HT1080 (cell line): ENCODE data around the gene E2F8. TPM values are rescaled to one million over a fixed set of nuclear protein-coding genes. Genes with fewer than 3 reads are reported as not detected.
A peak's percentile ranks its signal among the peaks of the same experiment; 100 is the strongest.

Source experiments
- DNase-seq: peaks from one replicate; pipeline ENCODE4 v3.0.0-alpha.2; 2015; ENCODE audit warnings: low read depth
- total RNA-seq: library from RNA; depleted of rRNA; stranded (reverse); fragments of >200 nt; shearing (Covaris generic); gene quantifications from 2 replicates; pipeline ENCODE4 v1.2.3, GENCODE V29; 2014

Gene E2F8
- total RNA-seq, 1 experiment from 2014 or later, result 5.2 TPM

GRCh38 chr11:19252394-19253152, 11.8 kb upstream of the E2F8 start:
- no peak for DNase-seq

- no peak for DNase-seq
Measured at GRCh38 chr11:19251577-19251976, 10.8 kb upstream of the E2F8 start.

- DNase-seq, result no peak
Measured at GRCh38 chr11:19246816-19247215, 6.1 kb upstream of the E2F8 start.

- no peak for DNase-seq
Measured at GRCh38 chr11:19245351-19245750, 4.6 kb upstream of the E2F8 start.

- peak; percentile 60 for DNase-seq
Measured at GRCh38 chr11:19244621-19245020, 3.9 kb upstream of the E2F8 start.

GRCh38 chr11:19244084-19244483, 3.3 kb upstream of the E2F8 start:
- no peak for DNase-seq

- DNase-seq, result no peak
Measured at GRCh38 chr11:19243613-19244012, 2.9 kb upstream of the E2F8 start.

GRCh38 chr11:19243143-19243542, 2.4 kb upstream of the E2F8 start:
- DNase-seq, result no peak

GRCh38 chr11:19242179-19242932, 1.6 kb upstream of the E2F8 start:
- no peak for DNase-seq

GRCh38 chr11:19241260-19242178, 774 bp upstream of the E2F8 start:
- DNase-seq, result no peak

GRCh38 chr11:19239039-19239438, 1.7 kb downstream of the E2F8 start:
- no peak for DNase-seq

- no peak for DNase-seq
Measured at GRCh38 chr11:19237813-19238212, 2.9 kb downstream of the E2F8 start.

GRCh38 chr11:19237381-19237780, 3.4 kb downstream of the E2F8 start:
- DNase-seq, result no peak

GRCh38 chr11:19234231-19234817, 6.4 kb downstream of the E2F8 start:
- no peak for DNase-seq

- DNase-seq, result peak; percentile 92
Measured at GRCh38 chr11:19232910-19233503, 7.7 kb downstream of the E2F8 start.

GRCh38 chr11:19229671-19230070, 11.1 kb downstream of the E2F8 start:
- DNase-seq, result no peak

- no peak for DNase-seq
Measured at GRCh38 chr11:19228968-19229367, 11.8 kb downstream of the E2F8 start.

GRCh38 chr11:19226378-19227195, 14.2 kb downstream of the E2F8 start:
- DNase-seq, result no peak

- DNase-seq, result no peak
Measured at GRCh38 chr11:19225581-19225980, 15.2 kb downstream of the E2F8 start.

GRCh38 chr11:19225123-19225522, 15.6 kb downstream of the E2F8 start:
- no peak for DNase-seq
